ENCODE results near the gene CAPZA1.

CAPZA1 gene

DNA sequence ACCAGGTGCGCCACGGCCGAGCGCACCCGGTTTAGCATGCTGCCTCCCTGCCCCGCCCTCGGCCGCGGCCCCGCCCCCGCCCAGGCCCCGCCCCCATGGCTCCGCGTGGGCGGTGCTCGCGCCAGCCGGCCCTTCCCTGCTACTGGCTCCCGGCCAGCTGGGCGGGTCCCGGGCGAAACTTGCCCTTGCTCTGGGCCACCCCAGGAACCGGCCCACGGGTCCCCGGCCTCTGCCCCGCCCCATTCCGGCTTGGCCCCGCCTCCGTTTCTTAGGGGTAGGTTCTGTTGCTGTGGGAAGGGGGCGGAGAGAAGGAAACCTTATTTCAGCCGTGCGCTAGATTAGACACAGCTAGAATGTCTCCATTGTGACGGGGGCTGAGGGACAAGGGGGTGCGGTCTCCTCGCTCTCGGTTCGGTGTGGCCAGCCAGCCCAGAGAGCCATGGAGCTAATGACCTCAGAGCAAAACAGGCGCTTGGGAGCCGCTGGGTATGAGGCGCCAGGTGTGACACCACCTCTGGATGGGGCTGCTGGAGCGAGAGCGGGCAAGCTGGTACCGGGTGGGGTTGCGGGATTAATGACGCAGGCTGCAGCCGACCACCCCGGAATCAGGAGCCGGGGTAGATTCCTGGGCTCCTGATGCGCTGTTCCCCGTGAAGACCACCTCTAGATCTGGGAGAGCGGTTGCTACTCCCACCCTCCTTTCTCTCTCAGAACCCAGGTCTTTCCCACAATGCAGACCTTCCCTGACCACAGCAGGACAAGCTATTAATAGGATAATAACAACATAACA is 95.8 kb downstream of the CAPZA1 start, which contains the start of gene PPM1J:
PPM1J (minus strand) TSS at position 69 of the 790 bp plus-strand sequence; CDS start at position 38, 31 bp downstream.
- Histone ChIP-seq H3K27me3 (ENCODE audit: low read depth, low read length) (peaks cover 7% of the 10 kb centered on the region; the same call in 1 of the 2 replicates), H3K4me2 (ENCODE audit: low read length) (peak within 1 kb of the TSS; percentile 89), H2AFZ (ENCODE audit: low read depth, low read length) (peak within 1 kb of the TSS; percentile 65; the same call in 1 of the 2 replicates), H3K9me3 (ENCODE audit: insufficient read depth, low read length) (no peaks in the 10 kb centered on the region), H3K27ac (ENCODE audit: low read length) (no peak within 1 kb of the TSS), H4K20me1 (ENCODE audit: insufficient read depth, low read length) (no peaks in the 10 kb centered on the region), H3K36me3 (replicated peaks; ENCODE audit: low read depth, low read length) (no peaks in the 10 kb centered on the region), H3K4me3 (ENCODE audit: low read length) (peak within 1 kb of the TSS; percentile 95), H3K9ac (ENCODE audit: low read length) (peak within 1 kb of the TSS; percentile 67), H3K79me2 (ENCODE audit: low read length) (no peaks in the 10 kb centered on the region), H3K4me1 (ENCODE audit: low read length) (peaks cover 36% of the 10 kb centered on the region)
- TF ChIP-seq, protein P1, sequence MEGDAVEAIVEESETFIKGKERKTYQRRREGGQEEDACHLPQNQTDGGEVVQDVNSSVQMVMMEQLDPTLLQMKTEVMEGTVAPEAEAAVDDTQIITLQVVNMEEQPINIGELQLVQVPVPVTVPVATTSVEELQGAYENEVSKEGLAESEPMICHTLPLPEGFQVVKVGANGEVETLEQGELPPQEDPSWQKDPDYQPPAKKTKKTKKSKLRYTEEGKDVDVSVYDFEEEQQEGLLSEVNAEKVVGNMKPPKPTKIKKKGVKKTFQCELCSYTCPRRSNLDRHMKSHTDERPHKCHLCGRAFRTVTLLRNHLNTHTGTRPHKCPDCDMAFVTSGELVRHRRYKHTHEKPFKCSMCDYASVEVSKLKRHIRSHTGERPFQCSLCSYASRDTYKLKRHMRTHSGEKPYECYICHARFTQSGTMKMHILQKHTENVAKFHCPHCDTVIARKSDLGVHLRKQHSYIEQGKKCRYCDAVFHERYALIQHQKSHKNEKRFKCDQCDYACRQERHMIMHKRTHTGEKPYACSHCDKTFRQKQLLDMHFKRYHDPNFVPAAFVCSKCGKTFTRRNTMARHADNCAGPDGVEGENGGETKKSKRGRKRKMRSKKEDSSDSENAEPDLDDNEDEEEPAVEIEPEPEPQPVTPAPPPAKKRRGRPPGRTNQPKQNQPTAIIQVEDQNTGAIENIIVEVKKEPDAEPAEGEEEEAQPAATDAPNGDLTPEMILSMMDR (IDR thresholded peaks at IDR 0.05; ENCODE audit: low read depth, low read length), result no peak
- TF ChIP-seq EZH2phosphoT487 (IDR thresholded peaks at IDR 0.05; ENCODE audit: low read depth), result no peak

DNA sequence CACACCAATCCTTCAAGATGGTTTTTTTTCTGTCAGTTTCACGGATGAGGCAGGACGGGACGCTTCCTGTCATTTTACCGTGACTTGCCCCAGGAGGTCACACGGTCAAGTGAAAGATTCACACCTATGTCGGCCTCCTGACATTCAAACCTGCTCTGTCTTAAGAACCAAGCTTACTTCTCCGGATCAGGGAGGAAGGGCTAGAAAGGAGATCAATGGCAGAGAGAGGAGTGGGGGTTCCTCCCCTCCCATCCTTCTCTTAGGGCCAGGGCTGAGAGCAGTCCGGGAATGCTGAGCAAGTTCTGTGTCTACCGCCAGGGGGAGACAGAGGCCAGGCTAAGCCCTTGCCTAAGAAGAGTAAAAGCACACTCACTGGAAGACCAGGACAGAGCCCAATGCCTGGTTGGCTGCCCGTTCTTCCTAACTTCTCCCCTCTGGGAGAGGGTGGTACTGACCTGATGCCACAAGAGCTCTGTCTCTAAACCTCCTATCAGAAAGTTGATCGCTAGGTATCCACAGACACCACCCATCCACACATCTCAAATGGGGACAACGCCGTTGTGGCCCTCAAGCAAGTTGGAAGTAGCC is 96.6 kb downstream of the CAPZA1 start:
- Histone ChIP-seq H3K9me3 (ENCODE audit: insufficient read depth, low read length) (no peaks in the 10 kb centered on the region), H3K27ac (ENCODE audit: low read length) (no peak overlapping the region), H4K20me1 (ENCODE audit: insufficient read depth, low read length) (no peaks in the 10 kb centered on the region), H3K4me3 (ENCODE audit: low read length) (peak overlapping the region; percentile 95), H3K4me2 (ENCODE audit: low read length) (peak overlapping the region; percentile 89), H3K36me3 (replicated peaks; ENCODE audit: low read depth, low read length) (no peaks in the 10 kb centered on the region), H3K27me3 (ENCODE audit: low read depth, low read length) (peaks cover 7% of the 10 kb centered on the region; the same call in 1 of the 2 replicates), H3K4me1 (ENCODE audit: low read length) (peaks cover 36% of the 10 kb centered on the region), H3K79me2 (ENCODE audit: low read length) (no peaks in the 10 kb centered on the region), H2AFZ (ENCODE audit: low read depth, low read length) (no peak overlapping the region), H3K9ac (ENCODE audit: low read length) (peak overlapping the region; percentile 37)
- TF ChIP-seq, protein P1 (IDR thresholded peaks at IDR 0.05; ENCODE audit: low read depth, low read length), result peak; percentile 82
- TF ChIP-seq EZH2phosphoT487 (IDR thresholded peaks at IDR 0.05; ENCODE audit: low read depth), result no peak

DNA sequence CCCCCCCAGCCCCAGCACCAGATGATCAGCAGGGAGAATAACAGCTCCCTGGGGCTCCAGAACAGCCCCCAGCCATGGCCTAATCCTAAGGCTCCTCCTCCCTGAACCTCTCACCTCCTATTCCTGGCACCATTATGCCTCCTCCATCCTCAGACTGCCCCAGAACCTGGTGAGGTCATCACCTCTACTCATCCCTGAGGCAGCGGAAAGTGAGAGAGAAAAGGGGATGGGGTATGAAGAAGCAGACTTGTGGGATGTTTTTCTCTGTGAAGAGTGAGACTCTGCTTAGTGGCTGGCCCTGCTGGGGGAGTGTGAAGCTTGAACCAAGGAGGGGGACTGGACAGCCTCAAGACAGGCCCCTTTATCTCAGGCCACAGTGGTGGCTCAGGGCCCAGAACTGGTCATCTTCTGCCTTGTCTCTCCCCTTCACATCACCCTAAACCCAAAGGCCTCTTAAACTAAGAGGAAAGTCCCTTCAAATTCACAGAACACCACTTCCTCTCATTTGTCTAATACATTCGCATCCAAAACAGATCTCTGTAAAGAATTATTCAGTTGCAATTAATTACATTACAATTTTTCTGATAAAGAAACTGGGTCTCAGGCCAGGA is 97.7 kb downstream of the CAPZA1 start:
- Histone ChIP-seq H3K79me2 (ENCODE audit: low read length) (no peaks in the 10 kb centered on the region), H3K27me3 (ENCODE audit: low read depth, low read length) (peaks cover 7% of the 10 kb centered on the region; the same call in 1 of the 2 replicates), H3K36me3 (replicated peaks; ENCODE audit: low read depth, low read length) (no peaks in the 10 kb centered on the region), H4K20me1 (ENCODE audit: insufficient read depth, low read length) (no peaks in the 10 kb centered on the region), H3K4me3 (ENCODE audit: low read length) (no peak overlapping the region), H2AFZ (ENCODE audit: low read depth, low read length) (no peak overlapping the region), H3K9me3 (ENCODE audit: insufficient read depth, low read length) (no peaks in the 10 kb centered on the region), H3K9ac (ENCODE audit: low read length) (no peak overlapping the region; the same call in 1 of the 2 replicates), H3K4me1 (ENCODE audit: low read length) (peaks cover 36% of the 10 kb centered on the region), H3K4me2 (ENCODE audit: low read length) (peak overlapping the region; percentile 43), H3K27ac (ENCODE audit: low read length) (no peak overlapping the region)
- TF ChIP-seq, protein P1 (IDR thresholded peaks at IDR 0.05; ENCODE audit: low read depth, low read length), result no peak
- TF ChIP-seq EZH2phosphoT487 (IDR thresholded peaks at IDR 0.05; ENCODE audit: low read depth), result no peak

All from OCI-LY3 (cell line).